SK-N-SH treated with all-trans-retinoic acid at 6 μM for 48 hours (cell line): ENCODE results near the gene C2CD5.

Experiments used
- ATAC-seq: fragments of 200-7000 bp; cut with Tn5 transposase; 3 replicates; pipeline ENCODE4 v1.9.1; 2020; ENCODE audit warnings: mild to moderate bottlenecking, moderate library complexity
- ARNTL ChIP-seq: fragments of 450-650 bp; formaldehyde crosslinking; IDR thresholded peaks from 2 replicates; pipeline ENCODE4 v1.5.0; 2020; ENCODE audit warnings: low read depth, mild to moderate bottlenecking, moderate library complexity, borderline replicate concordance
- BACH2 ChIP-seq: fragments of 250-450 bp; sonication (Bioruptor Pico); IDR thresholded peaks from 2 replicates; pipeline ENCODE4 v1.9.0; 2021; ENCODE audit warnings: mild to moderate bottlenecking, borderline replicate concordance
- ESRRG ChIP-seq: fragments of 250-450 bp; sonication (Bioruptor Pico); IDR thresholded peaks from 2 replicates; pipeline ENCODE4 v1.6.1; 2021; ENCODE audit warnings: mild to moderate bottlenecking
- GLIS3 ChIP-seq: fragments of 250-450 bp; sonication (Bioruptor Pico); IDR thresholded peaks from 2 replicates; pipeline ENCODE4 v1.5.0; 2020; ENCODE audit warnings: mild to moderate bottlenecking, moderate library complexity
- ISL1 ChIP-seq: fragments of 250-450 bp; sonication (Bioruptor Pico); IDR thresholded peaks from 2 replicates; pipeline ENCODE4 v2.1.2; 2022; ENCODE audit warnings: mild to moderate bottlenecking, moderate library complexity
- OSR1 ChIP-seq: fragments of 250-450 bp; sonication (Bioruptor Pico); IDR thresholded peaks from 2 replicates; pipeline ENCODE4 v1.8.0; 2022; ENCODE audit warnings: moderate library complexity, mild to moderate bottlenecking, inconsistent platforms
- PPARA ChIP-seq: fragments of 250-450 bp; sonication (Bioruptor Pico); IDR thresholded peaks from 2 replicates; pipeline ENCODE4 v1.5.0; 2020; ENCODE audit warnings: mild to moderate bottlenecking, borderline replicate concordance
- RARB ChIP-seq: fragments of 250-450 bp; sonication (Bioruptor Pico); IDR thresholded peaks from 2 replicates; pipeline ENCODE4 v1.8.0; 2021; ENCODE audit warnings: mild to moderate bottlenecking, moderate library complexity
- SNAI2 ChIP-seq: fragments of 250-450 bp; sonication (Bioruptor Pico); IDR thresholded peaks from 2 replicates; pipeline ENCODE4 v1.5.0; 2020; ENCODE audit warnings: mild to moderate bottlenecking, moderate library complexity
- TCF4 ChIP-seq: fragments of 250-450 bp; sonication (Bioruptor Pico); IDR thresholded peaks from 2 replicates; pipeline ENCODE4 v1.8.0; 2021; ENCODE audit warnings: mild to moderate bottlenecking, moderate library complexity, borderline replicate concordance
- TOX ChIP-seq: fragments of 250-450 bp; sonication (Bioruptor Pico); IDR thresholded peaks from 2 replicates; pipeline ENCODE4 v1.8.0; 2021; ENCODE audit warnings: mild to moderate bottlenecking, moderate library complexity, borderline replicate concordance
- ZC3H10 ChIP-seq: fragments of 250-450 bp; sonication (Bioruptor Pico); IDR thresholded peaks from 2 replicates; pipeline ENCODE4 v1.5.1; 2021; ENCODE audit warnings: mild to moderate bottlenecking, moderate library complexity
- ZFP3 ChIP-seq: fragments of 250-450 bp; sonication (Bioruptor Pico); IDR thresholded peaks from 2 replicates; pipeline ENCODE4 v1.5.0; 2020; ENCODE audit warnings: mild to moderate bottlenecking, moderate library complexity
- ZNF565 ChIP-seq: fragments of 450-650 bp; formaldehyde crosslinking; conservative IDR thresholded peaks from 2 replicates; pipeline ENCODE4 v1.5.0; 2020; ENCODE audit warnings: low read depth, mild to moderate bottlenecking, moderate library complexity
- ZNF70 ChIP-seq: fragments of 450-650 bp; formaldehyde crosslinking; IDR thresholded peaks from 2 replicates; pipeline ENCODE4 v1.5.0; 2020; ENCODE audit warnings: mild to moderate bottlenecking, moderate library complexity
- ZNF8 ChIP-seq: fragments of 450-650 bp; formaldehyde crosslinking; IDR thresholded peaks from 2 replicates; pipeline ENCODE4 v1.5.0; 2020; ENCODE audit warnings: mild to moderate bottlenecking, moderate library complexity
- TF ChIP-seq, protein P1 (sequence below): fragments of 250-450 bp; sonication (Bioruptor Pico); IDR thresholded peaks from 2 replicates; pipeline ENCODE4 v1.8.0; 2020; ENCODE audit warnings: mild to moderate bottlenecking, moderate library complexity, borderline replicate concordance
- TF ChIP-seq, protein P2 (sequence below): fragments of 250-450 bp; sonication (Bioruptor Pico); IDR thresholded peaks from 2 replicates; pipeline ENCODE4 v1.5.0; 2020; ENCODE audit warnings: mild to moderate bottlenecking, moderate library complexity
- TF ChIP-seq, protein P3 (sequence below): fragments of 250-450 bp; sonication (Bioruptor Pico); IDR thresholded peaks from 2 replicates; pipeline ENCODE4 v1.8.0; 2021; ENCODE audit warnings: low read depth, mild to moderate bottlenecking, moderate library complexity, borderline replicate concordance
- TF ChIP-seq, protein P4 (sequence below): fragments of 250-450 bp; sonication (Bioruptor Pico); IDR thresholded peaks from 2 replicates; pipeline ENCODE4 v1.5.1; 2020; ENCODE audit warnings: low read depth, mild to moderate bottlenecking, moderate library complexity
- TF ChIP-seq, protein P5 (sequence below): fragments of 250-450 bp; sonication (Bioruptor Pico); IDR thresholded peaks from 2 replicates; pipeline ENCODE4 v1.5.1; 2021; ENCODE audit warnings: mild to moderate bottlenecking, moderate library complexity

The C2CD5 gene

DNA sequence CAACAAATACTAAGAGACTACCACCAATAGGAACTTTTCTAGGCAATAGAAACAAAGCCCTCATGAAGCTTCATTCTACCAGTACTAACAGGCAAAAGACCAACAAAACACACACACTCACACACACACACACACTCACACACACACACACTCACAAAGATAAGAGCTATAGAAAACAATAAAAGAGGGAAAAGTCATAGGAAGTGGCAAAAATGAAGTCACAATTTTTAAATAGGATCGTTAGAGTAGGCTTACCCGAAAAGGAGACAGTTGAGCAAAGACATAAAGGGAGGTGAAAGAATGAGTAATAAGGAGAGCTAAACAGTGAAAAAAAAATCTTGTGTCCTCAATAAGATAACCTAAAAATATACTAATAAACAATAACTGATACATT lies 66.5 kb downstream of the C2CD5 start (continued):
- TF ChIP-seq, protein P1, sequence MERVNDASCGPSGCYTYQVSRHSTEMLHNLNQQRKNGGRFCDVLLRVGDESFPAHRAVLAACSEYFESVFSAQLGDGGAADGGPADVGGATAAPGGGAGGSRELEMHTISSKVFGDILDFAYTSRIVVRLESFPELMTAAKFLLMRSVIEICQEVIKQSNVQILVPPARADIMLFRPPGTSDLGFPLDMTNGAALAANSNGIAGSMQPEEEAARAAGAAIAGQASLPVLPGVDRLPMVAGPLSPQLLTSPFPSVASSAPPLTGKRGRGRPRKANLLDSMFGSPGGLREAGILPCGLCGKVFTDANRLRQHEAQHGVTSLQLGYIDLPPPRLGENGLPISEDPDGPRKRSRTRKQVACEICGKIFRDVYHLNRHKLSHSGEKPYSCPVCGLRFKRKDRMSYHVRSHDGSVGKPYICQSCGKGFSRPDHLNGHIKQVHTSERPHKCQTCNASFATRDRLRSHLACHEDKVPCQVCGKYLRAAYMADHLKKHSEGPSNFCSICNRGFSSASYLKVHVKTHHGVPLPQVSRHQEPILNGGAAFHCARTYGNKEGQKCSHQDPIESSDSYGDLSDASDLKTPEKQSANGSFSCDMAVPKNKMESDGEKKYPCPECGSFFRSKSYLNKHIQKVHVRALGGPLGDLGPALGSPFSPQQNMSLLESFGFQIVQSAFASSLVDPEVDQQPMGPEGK (CRISPR knock-in tag) = no peak
- no peak for TF ChIP-seq SNAI2 (CRISPR knock-in tag)
- TF ChIP-seq ESRRG (CRISPR knock-in tag) = no peak
- TF ChIP-seq ISL1 (CRISPR knock-in tag) = no peak
- no peak for TF ChIP-seq ZNF8 (CRISPR knock-in tag)
- TF ChIP-seq PPARA = no peak
- TF ChIP-seq, all 23 proteins: peak for 0

DNA sequence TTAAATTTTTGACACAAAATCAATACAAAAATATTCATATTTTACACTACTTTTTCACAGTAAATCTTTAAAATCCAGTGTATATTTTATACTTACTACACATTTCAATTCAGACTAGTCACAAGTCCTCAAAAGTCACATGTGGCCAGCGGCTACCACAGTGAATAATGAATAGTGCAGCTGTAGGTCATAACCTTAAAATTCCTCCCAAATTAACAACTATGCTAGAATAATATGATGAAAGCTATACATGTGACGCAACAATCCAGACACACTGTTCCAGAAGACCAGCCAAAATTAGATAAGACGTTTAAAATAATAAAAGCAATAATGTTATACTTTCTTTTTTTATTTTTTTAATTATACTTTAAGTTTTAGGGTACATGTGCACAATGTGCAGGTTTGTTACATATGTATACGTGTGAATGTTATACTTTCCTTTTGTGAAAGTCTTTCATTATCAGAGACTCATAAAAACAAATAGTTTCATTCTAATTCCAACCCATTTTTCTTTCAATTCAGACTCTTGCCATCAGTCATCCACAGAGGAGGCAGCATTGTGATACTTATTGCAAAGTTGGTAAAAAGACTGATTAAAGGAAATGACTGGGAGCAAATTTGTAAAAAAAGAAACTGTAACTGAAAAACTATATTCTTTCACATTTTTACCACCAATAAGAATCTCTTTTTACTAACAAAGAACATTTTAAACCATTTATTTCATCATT lies 67.0 kb downstream of the C2CD5 start:
- TF ChIP-seq RARB (CRISPR knock-in tag) = no peak
- no peak for TF ChIP-seq ARNTL (CRISPR knock-in tag)
- TF ChIP-seq, protein P2, sequence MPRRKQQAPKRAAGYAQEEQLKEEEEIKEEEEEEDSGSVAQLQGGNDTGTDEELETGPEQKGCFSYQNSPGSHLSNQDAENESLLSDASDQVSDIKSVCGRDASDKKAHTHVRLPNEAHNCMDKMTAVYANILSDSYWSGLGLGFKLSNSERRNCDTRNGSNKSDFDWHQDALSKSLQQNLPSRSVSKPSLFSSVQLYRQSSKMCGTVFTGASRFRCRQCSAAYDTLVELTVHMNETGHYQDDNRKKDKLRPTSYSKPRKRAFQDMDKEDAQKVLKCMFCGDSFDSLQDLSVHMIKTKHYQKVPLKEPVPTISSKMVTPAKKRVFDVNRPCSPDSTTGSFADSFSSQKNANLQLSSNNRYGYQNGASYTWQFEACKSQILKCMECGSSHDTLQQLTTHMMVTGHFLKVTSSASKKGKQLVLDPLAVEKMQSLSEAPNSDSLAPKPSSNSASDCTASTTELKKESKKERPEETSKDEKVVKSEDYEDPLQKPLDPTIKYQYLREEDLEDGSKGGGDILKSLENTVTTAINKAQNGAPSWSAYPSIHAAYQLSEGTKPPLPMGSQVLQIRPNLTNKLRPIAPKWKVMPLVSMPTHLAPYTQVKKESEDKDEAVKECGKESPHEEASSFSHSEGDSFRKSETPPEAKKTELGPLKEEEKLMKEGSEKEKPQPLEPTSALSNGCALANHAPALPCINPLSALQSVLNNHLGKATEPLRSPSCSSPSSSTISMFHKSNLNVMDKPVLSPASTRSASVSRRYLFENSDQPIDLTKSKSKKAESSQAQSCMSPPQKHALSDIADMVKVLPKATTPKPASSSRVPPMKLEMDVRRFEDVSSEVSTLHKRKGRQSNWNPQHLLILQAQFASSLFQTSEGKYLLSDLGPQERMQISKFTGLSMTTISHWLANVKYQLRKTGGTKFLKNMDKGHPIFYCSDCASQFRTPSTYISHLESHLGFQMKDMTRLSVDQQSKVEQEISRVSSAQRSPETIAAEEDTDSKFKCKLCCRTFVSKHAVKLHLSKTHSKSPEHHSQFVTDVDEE = no peak
- TF ChIP-seq TCF4 (CRISPR knock-in tag) = no peak
- TF ChIP-seq, protein P3, sequence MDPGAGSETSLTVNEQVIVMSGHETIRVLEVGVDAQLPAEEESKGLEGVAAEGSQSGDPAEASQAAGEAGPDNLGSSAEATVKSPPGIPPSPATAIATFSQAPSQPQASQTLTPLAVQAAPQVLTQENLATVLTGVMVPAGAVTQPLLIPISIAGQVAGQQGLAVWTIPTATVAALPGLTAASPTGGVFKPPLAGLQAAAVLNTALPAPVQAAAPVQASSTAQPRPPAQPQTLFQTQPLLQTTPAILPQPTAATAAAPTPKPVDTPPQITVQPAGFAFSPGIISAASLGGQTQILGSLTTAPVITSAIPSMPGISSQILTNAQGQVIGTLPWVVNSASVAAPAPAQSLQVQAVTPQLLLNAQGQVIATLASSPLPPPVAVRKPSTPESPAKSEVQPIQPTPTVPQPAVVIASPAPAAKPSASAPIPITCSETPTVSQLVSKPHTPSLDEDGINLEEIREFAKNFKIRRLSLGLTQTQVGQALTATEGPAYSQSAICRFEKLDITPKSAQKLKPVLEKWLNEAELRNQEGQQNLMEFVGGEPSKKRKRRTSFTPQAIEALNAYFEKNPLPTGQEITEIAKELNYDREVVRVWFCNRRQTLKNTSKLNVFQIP = no peak
- TF ChIP-seq OSR1 (CRISPR knock-in tag) = no peak
- no peak for TF ChIP-seq ZNF70 (CRISPR knock-in tag)
- TF ChIP-seq ZNF565 (CRISPR knock-in tag) = no peak
- TF ChIP-seq GLIS3 (CRISPR knock-in tag) = no peak
- TF ChIP-seq SNAI2 (CRISPR knock-in tag) = no peak
- TF ChIP-seq, protein P4, sequence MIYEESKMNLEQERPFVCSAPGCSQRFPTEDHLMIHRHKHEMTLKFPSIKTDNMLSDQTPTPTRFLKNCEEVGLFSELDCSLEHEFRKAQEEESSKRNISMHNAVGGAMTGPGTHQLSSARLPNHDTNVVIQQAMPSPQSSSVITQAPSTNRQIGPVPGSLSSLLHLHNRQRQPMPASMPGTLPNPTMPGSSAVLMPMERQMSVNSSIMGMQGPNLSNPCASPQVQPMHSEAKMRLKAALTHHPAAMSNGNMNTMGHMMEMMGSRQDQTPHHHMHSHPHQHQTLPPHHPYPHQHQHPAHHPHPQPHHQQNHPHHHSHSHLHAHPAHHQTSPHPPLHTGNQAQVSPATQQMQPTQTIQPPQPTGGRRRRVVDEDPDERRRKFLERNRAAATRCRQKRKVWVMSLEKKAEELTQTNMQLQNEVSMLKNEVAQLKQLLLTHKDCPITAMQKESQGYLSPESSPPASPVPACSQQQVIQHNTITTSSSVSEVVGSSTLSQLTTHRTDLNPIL (CRISPR knock-in tag) = no peak
- TF ChIP-seq TOX (CRISPR knock-in tag) = no peak
- TF ChIP-seq, protein P1 (CRISPR knock-in tag) = no peak
- TF ChIP-seq ISL1 (CRISPR knock-in tag) = no peak
- TF ChIP-seq BACH2 = no peak
- TF ChIP-seq ZFP3 = no peak
- ATAC-seq = no peak

DNA sequence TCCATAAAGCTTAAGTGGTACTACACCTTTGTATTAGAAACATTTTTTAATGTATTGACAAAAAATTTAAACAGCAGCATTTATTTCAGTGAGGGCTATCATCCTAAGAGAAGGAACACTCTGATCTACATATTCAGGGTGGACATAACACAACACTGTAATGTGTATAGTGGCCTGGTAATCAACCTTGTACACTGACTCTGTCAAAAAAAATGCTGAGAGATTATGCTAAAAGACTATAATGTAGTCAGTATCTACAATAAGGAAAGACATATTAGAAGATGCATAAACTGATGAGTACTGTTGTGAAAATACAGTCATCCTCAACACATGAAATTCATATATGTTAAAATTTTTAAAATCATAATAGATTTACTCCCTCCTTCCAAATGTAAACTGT lies 68.2 kb downstream of the C2CD5 start:
- ATAC-seq = no peak
- TF ChIP-seq SNAI2 (CRISPR knock-in tag) = no peak
- TF ChIP-seq ISL1 (CRISPR knock-in tag) = no peak
- TF ChIP-seq, protein P4 (CRISPR knock-in tag) = no peak
- no peak for TF ChIP-seq ZC3H10 (CRISPR knock-in tag)
- TF ChIP-seq, protein P1 (CRISPR knock-in tag) = no peak
- no peak for TF ChIP-seq PPARA
- TF ChIP-seq, protein P5, sequence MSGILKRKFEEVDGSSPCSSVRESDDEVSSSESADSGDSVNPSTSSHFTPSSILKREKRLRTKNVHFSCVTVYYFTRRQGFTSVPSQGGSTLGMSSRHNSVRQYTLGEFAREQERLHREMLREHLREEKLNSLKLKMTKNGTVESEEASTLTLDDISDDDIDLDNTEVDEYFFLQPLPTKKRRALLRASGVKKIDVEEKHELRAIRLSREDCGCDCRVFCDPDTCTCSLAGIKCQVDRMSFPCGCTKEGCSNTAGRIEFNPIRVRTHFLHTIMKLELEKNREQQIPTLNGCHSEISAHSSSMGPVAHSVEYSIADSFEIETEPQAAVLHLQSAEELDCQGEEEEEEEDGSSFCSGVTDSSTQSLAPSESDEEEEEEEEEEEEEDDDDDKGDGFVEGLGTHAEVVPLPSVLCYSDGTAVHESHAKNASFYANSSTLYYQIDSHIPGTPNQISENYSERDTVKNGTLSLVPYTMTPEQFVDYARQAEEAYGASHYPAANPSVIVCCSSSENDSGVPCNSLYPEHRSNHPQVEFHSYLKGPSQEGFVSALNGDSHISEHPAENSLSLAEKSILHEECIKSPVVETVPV (CRISPR knock-in tag) = no peak
